Astrocyte (in vitro differentiated cells and primary cell): Measurements from ENCODE around the gene NTRK3. TPM values are rescaled to one million over a fixed set of nuclear protein-coding genes. Genes with fewer than 3 reads are reported as not detected.

Experiments
- DNase-seq: peaks from one replicate; pipeline ENCODE4 v3.0.0-alpha.2; 2010; ENCODE audit warnings: low read depth
- FAIRE-seq: peaks from 2 replicates; lab custom pipeline; 2011; peaks lifted over from hg19 to GRCh38; lab: Jason Lieb, UNC
- H2AFZ ChIP-seq: 2 replicates; pipeline ENCODE4 v1.6.0; 2012; ENCODE audit warnings: low read depth, low read length, inconsistent platforms
- H3K27ac ChIP-seq: 2 replicates; pipeline ENCODE4 v1.5.1; 2011; ENCODE audit warnings: low read depth, low read length, inconsistent platforms
- H3K27me3 ChIP-seq: 2 replicates; pipeline ENCODE4 v1.6.0; 2011; ENCODE audit warnings: low read length, inconsistent platforms; ENCODE audit not compliant: insufficient read depth
- H3K36me3 ChIP-seq: 2 replicates; pipeline ENCODE4 v1.5.1; 2011; ENCODE audit warnings: low read length, inconsistent platforms; ENCODE audit not compliant: insufficient read depth
- H3K4me1 ChIP-seq: 2 replicates; pipeline ENCODE4 v1.5.1; 2011; ENCODE audit warnings: low read length, inconsistent platforms; ENCODE audit not compliant: insufficient read depth
- H3K4me2 ChIP-seq: 2 replicates; pipeline ENCODE4 v1.6.0; 2012; ENCODE audit warnings: low read length, inconsistent platforms
- H3K4me3 ChIP-seq: 2 replicates; pipeline ENCODE4 v1.5.1; 2011; ENCODE audit warnings: low read depth, mild to moderate bottlenecking, low read length, inconsistent platforms; ENCODE audit not compliant: insufficient read depth
- H3K79me2 ChIP-seq: 2 replicates; pipeline ENCODE4 v1.6.0; 2012; ENCODE audit warnings: mild to moderate bottlenecking, low read length, inconsistent platforms; ENCODE audit not compliant: insufficient read depth
- H3K9ac ChIP-seq: 2 replicates; pipeline ENCODE4 v1.6.0; 2012; ENCODE audit warnings: mild to moderate bottlenecking, low read length, inconsistent platforms
- H3K9me3 ChIP-seq: 2 replicates; pipeline ENCODE4 v1.5.1; 2012; ENCODE audit warnings: low read depth, mild to moderate bottlenecking, low read length, inconsistent platforms; ENCODE audit not compliant: insufficient read depth
- H4K20me1 ChIP-seq: 2 replicates; pipeline ENCODE4 v1.6.0; 2012; ENCODE audit warnings: low read length, inconsistent platforms; ENCODE audit not compliant: insufficient read depth
- H3K27ac Mint-ChIP-seq: one replicate; pipeline ENCODE4 v1.8.0; 2021; ENCODE audit warnings: mild to moderate bottlenecking, mixed read lengths; ENCODE audit not compliant: unreplicated experiment
- H3K27me3 Mint-ChIP-seq: one replicate; pipeline ENCODE4 v1.8.0; 2021; ENCODE audit warnings: low read depth, mixed read lengths; ENCODE audit not compliant: unreplicated experiment
- H3K36me3 Mint-ChIP-seq: one replicate; pipeline ENCODE4 v1.8.0; 2021; ENCODE audit warnings: low read depth, mixed read lengths; ENCODE audit not compliant: unreplicated experiment
- H3K4me1 Mint-ChIP-seq: one replicate; pipeline ENCODE4 v1.8.0; 2021; ENCODE audit warnings: low read depth, mixed read lengths; ENCODE audit not compliant: unreplicated experiment
- H3K4me3 Mint-ChIP-seq: one replicate; pipeline ENCODE4 v1.8.0; 2021; ENCODE audit warnings: mild to moderate bottlenecking, moderate library complexity, mixed read lengths; ENCODE audit not compliant: unreplicated experiment
- H3K9me3 Mint-ChIP-seq: one replicate; pipeline ENCODE4 v1.8.0; 2021; ENCODE audit warnings: mild to moderate bottlenecking, mixed read lengths; ENCODE audit not compliant: unreplicated experiment
- CTCF ChIP-seq: IDR thresholded peaks from 2 replicates; pipeline ENCODE4 v1.5.1; 2011; ENCODE audit warnings: low read depth, mild to moderate bottlenecking, inconsistent platforms, low read length, moderate library complexity; ENCODE audit not compliant: insufficient read depth
- EZH2 ChIP-seq: IDR thresholded peaks from 2 replicates; pipeline ENCODE4 v1.6.1; 2012; ENCODE audit warnings: mild to moderate bottlenecking, low read length, inconsistent platforms; ENCODE audit not compliant: insufficient read depth
- total RNA-seq: library from RNA; stranded (reverse); gene quantifications from 2 replicates; pipeline ENCODE4 v1.2.1, GENCODE V29; 2021

NTRK3 gene
- total RNA-seq, 1 donor from 2014 or later = 12.9 TPM

DNA sequence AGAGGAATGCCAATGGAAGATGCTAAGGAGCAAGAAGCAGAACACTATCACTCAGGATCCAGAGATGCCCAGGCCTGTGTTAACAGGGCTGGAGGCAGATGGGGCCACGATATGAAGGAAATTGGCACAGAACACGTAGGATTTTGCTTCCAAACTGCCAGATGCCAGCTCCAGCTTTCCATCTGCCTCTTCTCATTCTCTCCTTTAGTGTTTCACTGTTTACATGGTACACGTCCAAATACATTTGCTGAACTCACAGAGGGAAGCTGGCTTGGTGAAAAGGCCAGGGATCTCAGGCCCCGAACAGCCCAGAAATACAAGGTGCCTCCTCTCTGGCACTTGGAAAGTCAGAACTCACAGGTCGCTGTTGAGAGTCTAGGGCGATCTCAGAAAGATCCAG lies 187.0 kb downstream of the NTRK3 start:
- H3K79me2 ChIP-seq = no peaks in the 10 kb centered on the region

DNA sequence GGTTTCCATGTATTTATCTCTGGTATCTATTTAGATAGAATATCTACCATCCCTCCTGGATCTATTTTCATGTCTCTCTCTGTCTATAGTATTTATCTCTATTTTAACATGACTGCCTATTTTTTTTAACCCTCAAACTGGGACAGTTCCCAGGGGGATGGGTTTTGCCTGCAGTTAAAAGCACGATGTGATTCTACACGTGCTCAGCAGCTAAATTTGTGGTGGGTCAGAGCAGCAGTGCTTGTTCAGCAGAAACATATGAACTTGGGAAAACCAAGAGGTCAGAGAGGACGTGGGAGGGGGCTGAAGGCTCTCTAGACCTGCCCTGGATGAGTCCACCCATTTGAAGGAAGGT lies 189.2 kb downstream of the NTRK3 start:
- no peaks in the 10 kb centered on the region for H3K4me1 Mint-ChIP-seq
- peaks cover 2% of the 10 kb centered on the region for H3K36me3 Mint-ChIP-seq
- H3K4me2 ChIP-seq = no peak overlapping the region
- TF ChIP-seq EZH2 = no peak
- TF ChIP-seq CTCF = no peak
- H3K27me3 ChIP-seq = no peaks in the 10 kb centered on the region
- H3K9me3 Mint-ChIP-seq = no peaks in the 10 kb centered on the region
- no peak overlapping the region for H3K9ac ChIP-seq
- H3K27me3 Mint-ChIP-seq = peaks cover 31% of the 10 kb centered on the region
- no peak overlapping the region for H3K27ac Mint-ChIP-seq
- no peak overlapping the region for H3K27ac ChIP-seq
- H3K9me3 ChIP-seq = no peaks in the 10 kb centered on the region
- H3K4me3 Mint-ChIP-seq = no peak overlapping the region
- H3K4me1 ChIP-seq = no peaks in the 10 kb centered on the region
- no peak for FAIRE-seq
- no peak overlapping the region for H2AFZ ChIP-seq
- H3K36me3 ChIP-seq = no peaks in the 10 kb centered on the region
- no peaks in the 10 kb centered on the region for H4K20me1 ChIP-seq
- H3K4me3 ChIP-seq = no peak overlapping the region
- DNase-seq = no peak
- no peaks in the 10 kb centered on the region for H3K79me2 ChIP-seq

More for the DNA sequence above, 187.0 kb downstream of the NTRK3 start:
- H4K20me1 ChIP-seq = no peaks in the 10 kb centered on the region
- no peak overlapping the region for H3K4me3 ChIP-seq
- Mint-ChIP-seq H3K4me1 (no peaks in the 10 kb centered on the region), H3K9me3 (no peaks in the 10 kb centered on the region), H3K36me3 (peaks cover 2% of the 10 kb centered on the region), H3K4me3 (no peak overlapping the region), H3K27me3 (peaks cover 27% of the 10 kb centered on the region), H3K27ac (no peak overlapping the region)
- no peak for DNase-seq
- H3K27ac ChIP-seq = no peak overlapping the region
- no peak overlapping the region for H3K4me2 ChIP-seq
- no peaks in the 10 kb centered on the region for H3K9me3 ChIP-seq
- H2AFZ ChIP-seq = no peak overlapping the region
- FAIRE-seq = no peak
- no peak overlapping the region for H3K9ac ChIP-seq
- TF ChIP-seq CTCF (no peak), EZH2 (no peak)
- no peaks in the 10 kb centered on the region for H3K27me3 ChIP-seq
- no peaks in the 10 kb centered on the region for H3K36me3 ChIP-seq
- no peaks in the 10 kb centered on the region for H3K4me1 ChIP-seq

DNA sequence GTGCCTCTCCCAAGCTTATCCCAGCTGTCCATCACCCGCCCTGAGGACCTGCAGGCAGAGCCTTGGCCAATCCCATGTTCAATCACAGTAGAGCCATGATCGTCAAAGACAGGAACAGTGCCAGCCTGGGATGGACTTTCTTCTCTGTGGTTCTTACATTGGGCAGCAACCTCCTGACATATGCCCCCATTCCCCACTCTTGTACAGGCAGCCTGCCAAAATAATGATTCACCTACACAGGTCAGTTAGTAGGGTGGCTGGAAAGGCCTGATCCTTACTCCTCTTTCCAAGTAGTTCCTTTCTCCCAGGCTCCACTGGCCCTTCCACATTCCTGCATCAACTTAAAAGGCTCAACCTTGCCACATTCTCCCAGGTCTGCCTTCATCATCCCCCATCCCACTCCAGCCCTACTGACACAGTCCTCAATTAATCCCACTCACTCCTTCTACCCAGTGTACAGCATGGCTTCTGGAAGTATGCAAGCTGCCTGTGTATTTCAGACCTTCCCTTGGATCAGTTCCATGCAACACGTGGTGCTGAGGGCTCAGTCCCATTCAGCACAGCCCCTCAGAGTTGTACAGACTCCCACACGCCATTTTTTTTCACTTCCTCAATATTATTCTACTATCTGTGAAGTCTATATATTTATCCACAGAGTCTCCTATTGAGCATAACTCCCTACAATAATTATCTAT lies 189.8 kb downstream of the NTRK3 start:
- H4K20me1 ChIP-seq = no peaks in the 10 kb centered on the region

More for the DNA sequence above, 189.8 kb downstream of the NTRK3 start:
- H3K36me3 Mint-ChIP-seq = peaks cover 2% of the 10 kb centered on the region
- Histone ChIP-seq H3K27me3 (no peaks in the 10 kb centered on the region), H2AFZ (no peak overlapping the region), H3K4me2 (no peak overlapping the region), H3K9me3 (no peaks in the 10 kb centered on the region), H3K4me3 (no peak overlapping the region), H3K9ac (no peak overlapping the region), H3K79me2 (no peaks in the 10 kb centered on the region), H3K4me1 (no peaks in the 10 kb centered on the region), H3K36me3 (no peaks in the 10 kb centered on the region), H3K27ac (no peak overlapping the region)
- H3K4me1 Mint-ChIP-seq = no peaks in the 10 kb centered on the region
- no peak for TF ChIP-seq CTCF
- no peak for TF ChIP-seq EZH2
- DNase-seq = no peak
- no peak overlapping the region for H3K27ac Mint-ChIP-seq
- no peaks in the 10 kb centered on the region for H3K9me3 Mint-ChIP-seq
- no peak overlapping the region for H3K4me3 Mint-ChIP-seq
- H3K27me3 Mint-ChIP-seq = peaks cover 31% of the 10 kb centered on the region
- no peak for FAIRE-seq
